Fibroblast of skin of scalp (primary cell): ENCODE results near the gene DNASE2. TPM values are rescaled to one million over a fixed set of nuclear protein-coding genes. Genes with fewer than 3 reads are reported as not detected.
A peak's percentile ranks its signal among the peaks of the same experiment; 100 is the strongest.
"Not testable (repeated sequence)": the region's sequence is repeated elsewhere in the genome, so short reads cannot be mapped to it uniquely, and the experiment has no call there.

Experiments
- DNase-seq: peaks from one replicate; pipeline ENCODE4 v3.0.0-alpha.2; 2013
- polyA plus RNA-seq, 2 experiments: library from polyadenylated mRNA; unstranded; fragments of 120-200 nt; gene quantifications; one replicate each; pipeline ENCODE4 v1.2.1, GENCODE V29; 2013; ENCODE audit not compliant: insufficient read length in 2 of 2

The DNASE2 gene, protein sequence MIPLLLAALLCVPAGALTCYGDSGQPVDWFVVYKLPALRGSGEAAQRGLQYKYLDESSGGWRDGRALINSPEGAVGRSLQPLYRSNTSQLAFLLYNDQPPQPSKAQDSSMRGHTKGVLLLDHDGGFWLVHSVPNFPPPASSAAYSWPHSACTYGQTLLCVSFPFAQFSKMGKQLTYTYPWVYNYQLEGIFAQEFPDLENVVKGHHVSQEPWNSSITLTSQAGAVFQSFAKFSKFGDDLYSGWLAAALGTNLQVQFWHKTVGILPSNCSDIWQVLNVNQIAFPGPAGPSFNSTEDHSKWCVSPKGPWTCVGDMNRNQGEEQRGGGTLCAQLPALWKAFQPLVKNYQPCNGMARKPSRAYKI
- 25.3 TPM for polyA plus RNA-seq (2013, experiment 1 of 2; ENCODE audit: insufficient read length)
- polyA plus RNA-seq (2013, experiment 2 of 2; ENCODE audit: insufficient read length): 27.3 TPM

DNA sequence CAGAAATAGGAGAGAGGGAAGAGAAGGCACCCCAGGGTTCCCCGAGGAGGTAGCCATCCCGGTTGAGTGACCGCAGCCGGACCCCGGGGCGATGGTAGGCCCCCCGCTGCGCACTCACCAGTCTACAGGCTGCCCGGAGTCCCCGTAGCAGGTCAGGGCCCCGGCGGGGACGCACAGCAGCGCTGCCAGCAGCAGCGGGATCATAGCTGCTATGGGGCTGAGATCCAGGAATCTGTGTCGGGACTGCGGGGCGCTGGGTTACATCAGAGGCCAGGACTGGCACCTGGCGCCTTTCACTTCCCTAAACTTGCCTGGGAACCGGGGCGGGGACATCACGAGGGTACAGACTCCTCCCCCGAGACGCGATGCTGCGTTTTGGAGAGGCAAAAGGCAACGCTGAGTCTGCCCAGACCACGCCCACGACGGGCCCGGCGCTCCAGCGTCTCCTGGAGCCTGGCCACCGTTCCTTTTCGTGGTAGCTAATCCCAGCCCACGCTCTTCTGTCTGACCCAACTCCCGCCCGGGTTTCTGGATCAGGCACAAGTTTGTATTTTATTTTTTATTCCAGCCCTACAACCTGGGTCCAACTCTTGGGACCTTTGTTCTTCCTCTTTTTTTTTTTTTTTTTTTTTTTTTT, at the start of gene DNASE2:
Gene DNASE2, minus strand, starts transcription at position 278 of the 637 bp plus-strand sequence. Its CDS starts 74 bp downstream, at position 204.
- DNase-seq: peak; percentile 87

- no peak for DNase-seq
Observed at GRCh38 chr19:12930002-12930645, 48.9 kb upstream of the DNASE2 start.

DNA sequence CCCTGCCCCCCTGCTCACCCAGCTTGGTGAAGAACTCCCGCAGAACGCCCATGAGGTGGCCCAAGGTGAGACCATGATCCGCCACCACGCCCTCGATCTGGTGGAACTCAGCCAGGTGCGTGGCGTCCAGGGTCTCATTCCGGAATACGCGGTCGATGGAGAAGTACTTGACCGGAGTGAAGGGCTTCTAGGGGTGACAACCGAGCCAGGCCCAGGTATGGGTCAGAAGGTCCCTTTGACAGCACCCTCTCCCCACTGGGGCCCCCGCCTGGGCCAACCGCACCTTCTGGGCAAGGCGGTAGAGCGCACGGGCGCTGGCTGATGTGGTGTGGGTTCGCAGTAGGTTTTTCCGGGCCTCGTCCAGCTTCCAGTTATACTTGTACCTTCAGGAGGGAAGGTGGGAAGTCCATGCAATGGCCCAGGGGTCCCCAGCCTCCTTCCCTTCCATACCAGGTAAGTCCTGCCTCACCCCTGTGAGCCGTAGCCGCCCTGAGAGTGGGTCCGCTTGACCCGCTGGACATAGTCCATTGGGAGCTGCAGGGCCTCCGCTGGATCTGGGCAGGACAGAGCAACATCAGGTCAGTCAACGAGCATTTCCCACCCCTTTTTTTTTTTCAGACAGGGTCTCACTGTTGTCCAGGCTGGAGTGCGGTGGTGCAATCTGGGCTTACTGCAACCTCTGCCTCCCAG, 43.5 kb upstream of the DNASE2 start:
- DNase-seq: no peak

DNA sequence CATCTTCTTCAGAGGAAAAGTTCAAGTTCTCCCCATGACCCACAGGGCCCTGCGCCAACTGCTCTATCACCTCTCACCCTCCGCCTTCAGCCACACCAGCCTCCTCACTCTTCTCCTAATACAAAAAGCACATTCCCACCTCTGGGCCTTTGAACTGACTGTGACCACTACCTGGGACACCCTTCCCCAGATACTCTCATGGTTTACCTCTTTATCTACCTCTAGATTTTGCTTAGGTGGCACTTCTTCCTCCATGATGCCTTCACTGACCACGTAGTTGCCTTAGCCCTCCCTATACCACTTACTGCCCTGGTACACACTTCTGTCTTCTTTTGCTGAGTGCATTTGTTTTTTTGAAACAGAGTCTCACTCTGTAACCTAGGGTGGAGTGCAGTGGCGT, 41.7 kb upstream of the DNASE2 start:
- DNase-seq: no peak

- no peak for DNase-seq
Observed at GRCh38 chr19:12921047-12921446, 39.8 kb upstream of the DNASE2 start.

DNA sequence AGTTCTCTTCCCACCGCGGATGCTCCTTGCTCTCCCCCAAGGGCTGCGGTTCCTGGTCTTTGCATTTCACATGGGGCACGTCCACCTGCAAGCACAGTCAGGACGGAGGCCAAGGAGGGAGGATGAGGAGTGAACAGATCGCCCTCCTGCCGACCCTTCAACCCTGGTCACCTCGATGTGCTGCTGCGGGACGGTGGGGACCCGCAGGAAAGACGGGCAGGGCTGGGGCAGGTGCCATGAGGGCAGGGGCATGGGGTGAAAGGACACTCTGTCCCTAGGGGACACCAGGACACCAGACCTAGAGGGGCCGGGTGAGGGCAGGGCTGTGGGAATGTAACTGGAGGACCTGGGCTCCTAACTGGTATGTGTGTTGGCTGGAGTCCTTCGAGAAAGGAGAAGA, 37.0 kb upstream of the DNASE2 start:
- no peak for DNase-seq

- DNase-seq: not testable (repeated sequence)
Observed at GRCh38 chr19:12915860-12916259, 34.6 kb upstream of the DNASE2 start.

- peak; percentile 26 for DNase-seq
Observed at GRCh38 chr19:12913851-12914690, 32.8 kb upstream of the DNASE2 start.

DNA sequence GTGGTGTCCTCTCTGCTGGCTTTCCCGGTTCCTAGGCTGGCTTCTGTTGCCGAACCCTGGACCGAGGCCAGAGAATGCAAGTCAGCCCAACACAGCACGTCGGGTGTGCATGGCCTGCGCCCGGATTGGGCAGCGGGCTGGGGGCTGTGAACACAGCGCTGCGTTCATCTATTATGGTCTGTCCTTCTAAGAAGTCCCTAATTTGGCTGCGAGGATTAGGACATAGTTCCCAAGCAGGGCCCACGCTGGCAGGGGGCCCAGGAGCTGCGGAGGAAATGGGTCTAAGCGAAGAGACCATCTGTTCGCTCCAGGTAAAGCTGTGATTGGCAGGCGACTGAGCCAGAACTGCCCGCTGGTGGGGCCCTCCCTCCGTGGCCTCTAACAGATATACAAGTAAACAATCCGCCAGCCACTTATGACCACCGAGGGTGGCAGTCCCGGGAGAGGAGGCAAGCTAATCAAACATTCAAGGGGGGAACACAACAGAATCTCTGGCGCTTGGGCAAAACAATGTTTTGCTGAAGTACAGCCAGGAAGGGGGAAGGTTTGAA, 31.8 kb upstream of the DNASE2 start:
- peak; percentile 69 for DNase-seq

DNA sequence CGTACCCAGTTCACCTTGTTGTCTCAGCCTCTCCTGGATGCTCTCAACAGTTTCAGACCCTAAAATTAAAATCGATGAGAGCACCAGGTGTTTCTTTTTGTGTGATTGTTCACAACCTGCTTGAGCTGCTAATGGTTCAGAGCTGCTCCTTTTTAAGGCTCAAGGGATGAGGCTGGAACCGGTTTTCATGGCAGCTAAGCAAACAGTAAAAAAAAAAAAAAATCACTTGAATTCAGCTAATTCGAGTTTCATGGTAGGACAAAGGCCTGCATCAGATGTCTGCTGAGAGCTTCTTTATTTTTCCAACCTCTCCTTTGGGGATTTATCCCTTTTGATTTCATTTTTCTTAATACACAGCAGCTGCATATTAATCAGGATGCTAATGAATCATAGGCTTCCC, 31.3 kb upstream of the DNASE2 start:
- no peak for DNase-seq

GRCh38 chr19:12907166-12907565, 25.9 kb upstream of the DNASE2 start:
- no peak for DNase-seq

GRCh38 chr19:12899891-12900518, 18.8 kb upstream of the DNASE2 start:
- DNase-seq: no peak

GRCh38 chr19:12896460-12896859, 15.2 kb upstream of the DNASE2 start:
- no peak for DNase-seq

- DNase-seq: no peak
Observed at GRCh38 chr19:12893582-12893981, 12.3 kb upstream of the DNASE2 start.

DNA sequence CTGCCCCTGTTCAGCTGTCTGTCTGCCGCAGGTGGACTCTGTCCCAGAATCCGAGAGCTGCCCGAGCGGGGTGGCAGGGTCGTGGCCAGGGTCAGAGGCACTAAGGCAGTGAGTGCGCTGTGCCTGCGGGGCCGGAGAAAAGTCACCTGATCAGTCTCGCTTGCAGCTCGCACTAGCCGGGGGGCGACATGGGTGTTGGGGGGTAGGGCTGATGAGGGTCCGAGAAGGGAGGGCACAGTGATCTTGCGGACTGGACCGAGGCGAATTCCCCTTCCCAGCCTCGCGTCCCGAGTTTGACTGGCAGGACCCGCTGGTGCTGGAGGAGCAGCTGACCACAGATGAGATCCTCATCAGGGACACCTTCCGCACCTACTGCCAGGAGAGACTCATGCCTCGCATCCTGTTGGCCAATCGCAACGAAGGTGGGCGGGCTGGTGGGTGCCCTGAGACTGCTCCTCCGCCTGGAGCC, 10.3 kb upstream of the DNASE2 start:
- DNase-seq: no peak

DNA sequence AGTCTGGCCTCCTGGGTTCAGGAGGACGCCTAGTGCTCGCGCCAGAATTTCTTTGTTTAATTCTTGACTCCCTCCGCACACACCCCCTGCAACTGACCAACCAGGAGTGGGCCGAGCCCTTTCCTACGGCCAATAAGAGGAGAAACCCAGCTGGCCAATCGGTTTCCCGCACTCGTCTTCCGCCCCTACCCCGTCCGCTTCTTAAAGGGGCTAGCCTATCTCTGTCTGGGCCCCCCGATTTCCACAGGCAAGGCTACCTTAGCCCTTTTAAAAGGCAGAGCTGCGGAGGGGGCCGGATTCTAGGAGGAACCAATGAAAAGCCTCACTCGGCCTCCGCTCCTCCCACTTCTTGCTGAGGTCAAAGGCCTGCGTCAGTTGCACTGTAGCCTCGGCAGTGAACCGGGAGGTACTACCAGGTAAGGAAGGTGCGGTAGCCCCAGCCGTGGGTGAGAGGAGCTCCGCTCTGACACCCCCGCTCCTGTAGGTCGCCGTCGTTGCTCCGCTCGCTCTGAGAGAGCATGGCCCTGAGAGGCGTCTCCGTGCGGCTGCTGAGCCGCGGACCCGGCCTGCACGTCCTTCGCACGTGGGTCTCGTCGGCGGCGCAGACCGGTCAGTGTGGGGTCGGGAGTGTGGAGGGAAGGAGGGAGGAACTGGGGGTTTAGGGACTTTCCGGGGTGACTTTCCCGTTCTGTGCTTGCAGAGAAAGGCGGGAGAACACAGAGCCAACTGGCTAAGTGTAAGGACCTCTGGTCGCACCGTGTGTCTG, 9.7 kb upstream of the DNASE2 start, which contains the start of gene GCDH:
Gene GCDH, plus strand, starts transcription at position 374 of the 766 bp plus-strand sequence. Its CDS starts 145 bp downstream, at position 519.
- DNase-seq: peak; percentile 99

GRCh38 chr19:12890299-12890786, 9.1 kb upstream of the DNASE2 start:
- not testable (repeated sequence) for DNase-seq

GRCh38 chr19:12888006-12888603, 6.9 kb upstream of the DNASE2 start:
- no peak for DNase-seq
